ENCODE results near the gene KBTBD6.
"Not testable (repeated sequence)": the region's sequence is repeated elsewhere in the genome, so short reads cannot be mapped to it uniquely, and the experiment has no call there.

Gene KBTBD6

GRCh38 chr13:41178040-41178439 is 45.4 kb upstream of the KBTBD6 start:
- TF ChIP-seq RARB (CRISPR knock-in tag; IDR thresholded peaks at IDR 0.05) (no peak), GLIS3 (CRISPR knock-in tag; IDR thresholded peaks at IDR 0.05) (no peak), TCF4 (CRISPR knock-in tag; IDR thresholded peaks at IDR 0.05; ENCODE audit: borderline replicate concordance) (no peak), ZNF8 (CRISPR knock-in tag; IDR thresholded peaks at IDR 0.05) (no peak), CSRNP3 (CRISPR knock-in tag; IDR thresholded peaks at IDR 0.05) (no peak), ISL1 (CRISPR knock-in tag; IDR thresholded peaks at IDR 0.05) (no peak), OSR1 (CRISPR knock-in tag; IDR thresholded peaks at IDR 0.05) (no peak)
- TF ChIP-seq, protein P1, sequence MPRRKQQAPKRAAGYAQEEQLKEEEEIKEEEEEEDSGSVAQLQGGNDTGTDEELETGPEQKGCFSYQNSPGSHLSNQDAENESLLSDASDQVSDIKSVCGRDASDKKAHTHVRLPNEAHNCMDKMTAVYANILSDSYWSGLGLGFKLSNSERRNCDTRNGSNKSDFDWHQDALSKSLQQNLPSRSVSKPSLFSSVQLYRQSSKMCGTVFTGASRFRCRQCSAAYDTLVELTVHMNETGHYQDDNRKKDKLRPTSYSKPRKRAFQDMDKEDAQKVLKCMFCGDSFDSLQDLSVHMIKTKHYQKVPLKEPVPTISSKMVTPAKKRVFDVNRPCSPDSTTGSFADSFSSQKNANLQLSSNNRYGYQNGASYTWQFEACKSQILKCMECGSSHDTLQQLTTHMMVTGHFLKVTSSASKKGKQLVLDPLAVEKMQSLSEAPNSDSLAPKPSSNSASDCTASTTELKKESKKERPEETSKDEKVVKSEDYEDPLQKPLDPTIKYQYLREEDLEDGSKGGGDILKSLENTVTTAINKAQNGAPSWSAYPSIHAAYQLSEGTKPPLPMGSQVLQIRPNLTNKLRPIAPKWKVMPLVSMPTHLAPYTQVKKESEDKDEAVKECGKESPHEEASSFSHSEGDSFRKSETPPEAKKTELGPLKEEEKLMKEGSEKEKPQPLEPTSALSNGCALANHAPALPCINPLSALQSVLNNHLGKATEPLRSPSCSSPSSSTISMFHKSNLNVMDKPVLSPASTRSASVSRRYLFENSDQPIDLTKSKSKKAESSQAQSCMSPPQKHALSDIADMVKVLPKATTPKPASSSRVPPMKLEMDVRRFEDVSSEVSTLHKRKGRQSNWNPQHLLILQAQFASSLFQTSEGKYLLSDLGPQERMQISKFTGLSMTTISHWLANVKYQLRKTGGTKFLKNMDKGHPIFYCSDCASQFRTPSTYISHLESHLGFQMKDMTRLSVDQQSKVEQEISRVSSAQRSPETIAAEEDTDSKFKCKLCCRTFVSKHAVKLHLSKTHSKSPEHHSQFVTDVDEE (CRISPR knock-in tag; IDR thresholded peaks at IDR 0.05): no peak
- ATAC-seq: no peak

- TF ChIP-seq GLIS3 (CRISPR knock-in tag; IDR thresholded peaks at IDR 0.05) (no peak), ZNF8 (CRISPR knock-in tag; IDR thresholded peaks at IDR 0.05) (no peak), BACH2 (CRISPR knock-in tag; IDR thresholded peaks at IDR 0.05; ENCODE audit: borderline replicate concordance) (no peak), SNAI2 (CRISPR knock-in tag; IDR thresholded peaks at IDR 0.05) (no peak), ARNTL (CRISPR knock-in tag; IDR thresholded peaks at IDR 0.05; ENCODE audit: borderline replicate concordance, low read depth) (no peak), TOX (CRISPR knock-in tag; IDR thresholded peaks at IDR 0.05; ENCODE audit: borderline replicate concordance) (no peak), ZC3H10 (CRISPR knock-in tag; IDR thresholded peaks at IDR 0.05) (no peak), ZFP3 (CRISPR knock-in tag; IDR thresholded peaks at IDR 0.05) (no peak), ZFP30 (CRISPR knock-in tag; IDR thresholded peaks at IDR 0.05) (no peak), ZNF70 (CRISPR knock-in tag; IDR thresholded peaks at IDR 0.05) (no peak), TCF4 (CRISPR knock-in tag; IDR thresholded peaks at IDR 0.05; ENCODE audit: borderline replicate concordance) (no peak), PPARA (CRISPR knock-in tag; IDR thresholded peaks at IDR 0.05; ENCODE audit: borderline replicate concordance) (no peak), PATZ1 (CRISPR knock-in tag; IDR thresholded peaks at IDR 0.05; ENCODE audit: borderline replicate concordance) (no peak), CSRNP3 (CRISPR knock-in tag; IDR thresholded peaks at IDR 0.05) (no peak)
- TF ChIP-seq, protein P1 (CRISPR knock-in tag; IDR thresholded peaks at IDR 0.05): no peak
- TF ChIP-seq, protein P2, sequence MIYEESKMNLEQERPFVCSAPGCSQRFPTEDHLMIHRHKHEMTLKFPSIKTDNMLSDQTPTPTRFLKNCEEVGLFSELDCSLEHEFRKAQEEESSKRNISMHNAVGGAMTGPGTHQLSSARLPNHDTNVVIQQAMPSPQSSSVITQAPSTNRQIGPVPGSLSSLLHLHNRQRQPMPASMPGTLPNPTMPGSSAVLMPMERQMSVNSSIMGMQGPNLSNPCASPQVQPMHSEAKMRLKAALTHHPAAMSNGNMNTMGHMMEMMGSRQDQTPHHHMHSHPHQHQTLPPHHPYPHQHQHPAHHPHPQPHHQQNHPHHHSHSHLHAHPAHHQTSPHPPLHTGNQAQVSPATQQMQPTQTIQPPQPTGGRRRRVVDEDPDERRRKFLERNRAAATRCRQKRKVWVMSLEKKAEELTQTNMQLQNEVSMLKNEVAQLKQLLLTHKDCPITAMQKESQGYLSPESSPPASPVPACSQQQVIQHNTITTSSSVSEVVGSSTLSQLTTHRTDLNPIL (CRISPR knock-in tag; IDR thresholded peaks at IDR 0.05; ENCODE audit: low read depth): no peak
- no peak for ATAC-seq
Observed at GRCh38 chr13:41177616-41178015, 45.0 kb upstream of the KBTBD6 start.

GRCh38 chr13:41175576-41175975 is 43.0 kb upstream of the KBTBD6 start:
- not testable (repeated sequence) for ATAC-seq
